GM21515 (cell line): Measurements from ENCODE around the gene OR52A5.
"Not testable (repeated sequence)": the region's sequence is repeated elsewhere in the genome, so short reads cannot be mapped to it uniquely, and the experiment has no call there.

ENCODE experiments used
- ATAC-seq: cut with Tn5 transposase; IDR thresholded peaks from one replicate; pipeline ENCODE4 v1.9.1; 2021; ENCODE audit not compliant: unreplicated experiment

The OR52A5 gene

DNA sequence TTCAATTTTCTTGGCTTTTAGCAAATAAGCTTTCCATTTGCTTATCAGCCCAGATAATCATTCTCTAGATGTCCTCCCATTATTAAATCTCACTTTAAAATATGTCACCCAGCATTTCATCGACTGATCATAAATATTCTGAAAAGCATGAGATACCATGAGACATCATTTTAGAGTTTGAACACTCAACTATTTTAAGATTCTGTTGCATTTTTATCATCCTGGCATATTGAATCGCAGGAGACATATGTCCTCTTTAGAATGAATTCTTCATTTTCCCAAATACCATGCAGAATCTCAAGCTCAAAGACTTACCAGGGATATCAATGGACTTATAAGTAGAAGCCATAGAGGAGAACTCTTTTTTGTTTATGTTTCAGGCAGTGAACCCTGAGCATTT, at the start of gene OR52A5:
TSS of gene OR52A5 (minus strand) at position 361 of the 400 bp plus-strand sequence. CDS start 5,714 bp downstream, outside the sequence.
- no peak for ATAC-seq

DNA sequence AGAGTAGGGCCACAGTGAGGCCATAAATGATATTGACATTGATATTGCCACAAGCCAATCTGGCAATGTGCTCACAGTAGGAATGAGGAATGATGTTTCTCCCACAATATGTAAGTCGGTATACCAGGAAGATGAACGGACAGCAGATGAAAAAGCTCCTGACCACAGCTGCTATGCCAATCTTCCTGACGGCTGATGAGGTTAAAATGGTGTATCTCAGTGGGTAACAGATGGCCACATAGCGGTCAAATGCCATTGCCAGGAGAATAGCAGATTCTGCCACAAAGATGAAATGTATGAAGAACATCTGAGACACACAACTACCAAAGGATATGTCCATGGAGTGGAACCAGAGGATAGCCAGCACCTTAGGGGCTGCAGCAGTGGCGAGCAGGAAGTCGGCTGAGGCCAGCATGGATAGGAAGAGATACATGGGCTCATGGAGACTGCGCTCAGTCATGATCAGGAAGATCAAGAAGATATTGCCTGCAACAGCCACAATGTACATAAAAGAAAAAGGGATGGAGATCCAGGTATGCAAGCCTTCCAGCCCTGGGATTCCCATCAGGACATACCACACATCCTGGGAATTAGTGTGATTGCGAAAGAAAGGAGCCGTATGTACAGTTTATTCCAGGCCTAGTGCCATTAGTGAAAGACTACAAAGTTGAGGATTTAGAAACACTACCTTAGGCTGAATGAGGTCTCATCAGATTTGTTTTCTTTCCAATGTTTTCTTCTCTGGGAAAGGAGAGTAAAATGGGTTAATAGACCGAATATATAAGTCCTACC, 40.1 kb upstream of the OR52A5 start:
- no peak for ATAC-seq

DNA sequence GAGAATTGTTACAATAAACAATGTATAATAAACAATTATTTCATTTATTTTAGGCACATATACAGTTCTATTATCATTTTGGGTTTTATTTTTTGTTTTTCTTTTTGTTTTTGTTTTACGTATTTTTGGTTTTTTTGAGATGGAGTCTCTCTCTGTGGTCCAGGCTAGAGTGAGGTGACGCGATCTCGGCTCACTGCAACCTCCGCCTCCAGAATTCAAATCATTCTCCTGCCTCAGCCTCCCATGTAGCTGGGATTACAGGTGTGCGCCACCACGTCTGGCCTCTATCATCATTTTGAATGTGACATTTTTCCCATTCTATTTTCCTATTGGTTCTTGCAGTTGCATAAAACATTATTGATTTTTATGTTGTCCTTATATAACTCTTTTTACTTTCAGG, 36.8 kb upstream of the OR52A5 start:
- no peak for ATAC-seq

DNA sequence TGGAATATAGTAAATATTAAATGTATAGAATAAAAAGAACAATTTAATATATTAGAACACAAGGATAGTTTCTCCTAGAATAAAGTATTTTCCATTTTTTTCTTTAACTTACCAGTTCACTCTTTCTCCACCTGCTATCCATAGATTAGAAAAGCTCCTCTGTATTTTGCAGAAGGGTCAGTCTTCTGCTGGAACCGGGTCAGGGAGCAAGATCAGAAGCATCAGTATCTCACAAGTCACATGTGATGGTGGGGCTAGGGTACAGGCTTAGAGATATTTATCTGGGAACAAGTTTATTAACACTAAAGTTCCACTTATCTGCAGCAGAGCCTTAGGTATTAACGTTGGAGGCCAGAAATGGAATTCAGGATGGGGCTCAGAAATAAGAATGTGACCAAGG, 33.7 kb upstream of the OR52A5 start:
- no peak for ATAC-seq

DNA sequence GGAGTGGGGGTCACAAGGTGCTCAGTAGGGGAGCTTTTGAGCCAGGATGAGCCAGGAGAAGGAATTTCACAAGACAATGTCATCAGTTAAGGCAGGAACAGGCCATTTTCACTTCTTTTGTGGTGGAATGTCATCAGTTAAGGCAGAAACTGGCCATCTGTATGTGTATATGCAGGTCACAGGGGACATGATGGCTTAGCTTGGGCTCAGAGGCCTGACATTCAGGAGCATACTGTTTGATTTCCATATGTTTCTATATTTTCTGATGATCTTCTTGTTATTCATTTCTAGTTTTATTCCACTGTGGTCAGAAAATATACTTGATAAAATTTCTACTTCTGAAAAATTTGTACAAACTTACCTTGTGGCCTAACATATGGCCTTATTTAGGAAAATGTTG, 27.7 kb upstream of the OR52A5 start:
- ATAC-seq, result not testable (repeated sequence)

DNA sequence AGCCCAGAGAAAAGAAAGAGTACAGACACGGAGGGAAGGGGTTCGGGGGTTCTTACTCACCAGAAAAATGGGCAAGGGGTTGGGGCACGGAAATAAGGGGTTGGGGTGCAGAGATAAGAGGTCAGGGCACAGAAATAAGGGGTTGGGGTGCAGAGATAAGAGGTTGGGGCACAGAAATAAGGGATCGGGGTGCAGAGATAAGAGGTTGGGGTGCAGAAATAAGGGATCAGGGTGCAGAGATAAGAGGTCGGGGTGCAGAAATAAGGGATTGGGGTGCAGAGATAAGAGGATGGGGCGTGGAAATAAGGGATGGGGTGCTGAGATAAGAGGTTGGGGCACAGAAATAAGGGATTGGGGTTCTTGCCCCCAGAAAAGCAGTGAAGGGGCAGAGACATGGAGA, 26.7 kb upstream of the OR52A5 start:
- not testable (repeated sequence) for ATAC-seq

DNA sequence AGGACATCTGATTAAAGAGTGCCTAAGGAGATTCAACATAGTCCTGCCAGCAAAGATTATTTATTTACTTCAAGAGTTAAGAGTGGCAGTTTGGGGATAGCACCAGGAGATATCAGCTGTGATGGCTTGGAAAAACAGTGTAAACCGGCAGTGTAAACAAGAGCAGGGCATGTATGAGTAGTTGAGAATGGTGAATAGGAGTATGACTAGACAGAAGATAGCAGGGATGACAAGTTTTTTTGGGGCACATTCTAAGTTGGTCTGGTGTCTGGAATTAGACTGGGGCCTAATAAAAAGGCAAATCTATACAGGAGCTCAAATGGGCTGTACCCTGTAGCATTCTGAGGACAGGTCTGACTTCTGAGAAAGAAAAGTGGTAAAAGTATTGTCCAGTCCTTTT, 22.9 kb upstream of the OR52A5 start:
- not testable (repeated sequence) for ATAC-seq

DNA sequence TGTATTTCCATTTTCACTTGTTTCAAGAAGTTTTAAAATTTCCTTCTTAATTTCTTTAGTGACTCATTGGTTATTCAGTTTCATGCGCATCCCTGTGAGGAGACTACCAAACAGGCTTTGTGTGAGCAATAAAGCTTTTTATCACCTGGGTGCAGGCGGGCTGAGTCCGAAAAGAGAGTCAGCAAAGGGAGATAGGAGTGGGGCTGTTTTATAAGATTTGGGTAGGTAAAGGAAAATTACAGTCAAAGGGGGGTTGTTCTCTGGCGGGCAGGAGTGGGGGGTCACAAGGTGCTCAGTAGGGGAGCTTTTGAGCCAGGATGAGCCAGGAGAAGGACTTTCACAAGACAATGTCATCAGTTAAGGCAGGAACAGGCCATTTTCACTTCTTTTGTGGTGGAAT, 22.1 kb upstream of the OR52A5 start:
- not testable (repeated sequence) for ATAC-seq

DNA sequence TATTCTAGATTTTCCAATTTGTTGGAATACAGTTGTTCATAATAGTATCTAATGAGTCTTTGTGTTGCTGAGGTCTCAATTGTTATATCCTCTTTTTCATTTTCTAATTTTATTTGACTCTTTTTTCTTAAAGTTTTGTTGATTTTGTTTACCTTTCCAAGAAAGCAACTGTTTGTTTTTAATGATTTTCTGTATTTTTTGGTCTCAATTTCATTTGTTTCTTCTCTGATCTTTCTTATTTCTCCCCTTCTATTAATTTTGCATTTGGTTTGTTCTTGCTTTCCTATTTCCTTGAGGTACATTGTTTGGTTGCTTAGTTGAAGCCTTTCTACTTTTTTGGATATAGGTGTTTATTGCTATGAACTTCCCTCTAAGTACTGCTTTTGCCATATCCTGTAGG, 21.6 kb upstream of the OR52A5 start:
- ATAC-seq, result no peak

DNA sequence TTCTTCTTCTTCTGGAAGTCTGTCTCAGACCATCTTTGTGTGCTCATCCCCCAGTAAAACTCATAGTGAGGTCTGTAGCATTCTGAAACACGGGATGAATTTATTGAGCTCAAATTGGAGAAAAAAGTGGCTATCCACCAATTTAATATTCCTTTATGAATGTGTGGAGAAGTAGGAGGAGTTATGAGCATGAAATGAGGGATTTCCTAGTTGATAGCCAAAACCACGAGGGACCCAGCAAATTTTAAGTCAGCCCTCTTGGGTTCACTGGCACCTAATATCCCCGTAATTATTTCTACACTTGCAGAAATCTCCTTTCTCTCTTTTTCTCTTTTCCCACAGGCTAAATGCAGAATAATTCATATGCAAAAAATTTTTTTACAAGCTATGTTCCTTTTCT, 16.5 kb upstream of the OR52A5 start, which contains the start of gene OR52A1:
TSS of gene OR52A1 (minus strand) at position 101 of the 400 bp plus-strand sequence. CDS start 2,388 bp downstream, outside the sequence.
- no peak for ATAC-seq

DNA sequence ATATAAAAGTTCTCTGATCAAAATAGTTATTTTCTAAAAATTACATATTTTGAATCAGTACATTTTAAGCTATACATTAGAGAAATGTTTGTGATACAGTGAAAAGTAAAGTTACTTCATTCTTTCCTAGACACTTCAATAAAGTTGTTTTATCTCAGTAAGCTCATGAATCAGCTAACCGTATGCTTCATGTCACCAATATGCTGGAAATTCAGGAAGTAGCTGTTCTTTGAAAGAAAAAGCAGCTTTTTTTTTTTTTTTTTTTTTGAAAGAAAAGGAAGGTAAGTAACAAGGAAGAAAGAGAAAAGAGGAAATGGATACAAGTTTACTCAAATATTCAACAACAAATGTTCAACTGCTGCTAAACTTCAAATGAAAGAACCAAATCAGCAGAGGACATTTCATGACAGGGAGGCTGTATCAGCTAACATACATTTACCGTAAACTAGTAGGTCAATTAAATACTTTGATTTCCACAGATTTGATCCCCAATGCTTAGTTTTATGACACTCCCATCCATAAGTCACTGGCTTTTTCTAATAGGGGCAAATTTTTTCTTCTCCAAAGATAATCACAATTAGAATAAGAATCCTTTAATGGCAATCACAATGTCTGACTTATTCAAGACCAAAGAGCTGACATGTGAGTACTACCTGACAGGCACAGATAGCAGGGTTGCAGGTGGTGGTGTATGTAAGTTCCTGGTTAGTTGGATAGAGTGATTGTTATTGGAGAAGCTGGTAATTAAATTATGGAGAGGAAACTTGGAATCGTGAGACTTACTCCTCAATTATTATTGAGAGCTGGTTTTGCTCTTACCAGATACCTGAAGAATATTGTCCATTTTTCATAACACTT, 15.6 kb upstream of the OR52A5 start:
- no peak for ATAC-seq

DNA sequence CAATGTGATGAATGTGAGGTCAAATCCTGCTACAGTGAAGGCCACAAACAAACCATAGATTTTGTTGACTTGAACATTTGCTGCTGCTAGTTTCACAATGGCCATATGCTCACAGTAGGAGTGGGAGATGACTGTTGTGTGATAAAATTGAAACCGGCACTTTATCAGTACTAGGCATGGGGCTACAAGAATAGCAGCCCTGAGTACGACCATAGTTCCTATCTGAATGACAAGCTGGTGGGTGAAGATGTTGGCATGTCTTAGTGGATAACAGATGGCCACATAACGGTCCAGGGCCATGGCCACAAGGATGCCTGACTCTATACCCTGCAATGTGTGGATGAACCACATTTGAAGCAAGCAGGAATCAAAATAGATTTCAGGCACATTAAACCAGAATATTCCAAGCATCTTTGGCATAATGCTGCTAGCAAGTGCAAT, 13.6 kb upstream of the OR52A5 start:
- no peak for ATAC-seq

DNA sequence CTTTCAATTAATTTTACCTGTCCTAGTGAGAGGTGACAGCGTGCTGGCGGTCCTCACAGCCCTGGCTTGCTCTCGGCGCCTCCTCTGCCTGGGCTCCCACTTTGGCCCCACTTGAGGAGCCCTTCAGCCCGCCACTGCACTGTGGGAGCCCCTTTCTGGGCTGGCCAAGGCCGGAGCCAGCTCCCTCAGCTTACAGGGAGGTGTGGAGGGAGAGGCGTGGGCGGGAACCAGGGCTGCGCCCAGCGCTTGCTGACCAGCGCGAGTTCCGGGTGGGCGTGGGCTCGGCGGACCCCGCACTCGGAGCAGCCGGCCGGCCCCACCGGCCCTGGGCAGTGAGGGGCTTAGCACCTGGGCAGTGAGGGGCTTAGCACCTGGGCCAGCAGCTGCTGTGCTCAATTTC, 6.0 kb upstream of the OR52A5 start:
- ATAC-seq, result not testable (repeated sequence)

DNA sequence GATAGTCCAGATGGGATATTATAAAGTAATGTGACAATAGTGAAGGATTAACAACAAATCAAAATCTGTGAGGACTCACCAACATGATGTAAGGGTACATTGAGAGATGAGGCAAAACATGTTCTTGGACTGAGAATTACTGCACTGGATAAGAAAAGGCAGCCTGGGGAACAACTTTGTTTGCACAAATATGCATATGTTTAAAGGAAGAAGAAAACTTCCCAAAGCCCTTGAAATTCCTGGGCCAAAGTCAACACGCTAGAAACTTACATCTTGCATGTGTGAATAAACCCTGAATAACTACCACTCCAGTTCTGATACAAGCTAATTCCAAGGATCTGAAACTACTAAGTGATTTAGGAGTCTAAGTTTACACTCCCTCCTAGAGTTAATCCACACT, 1.1 kb downstream of the OR52A5 start:
- no peak for ATAC-seq

DNA sequence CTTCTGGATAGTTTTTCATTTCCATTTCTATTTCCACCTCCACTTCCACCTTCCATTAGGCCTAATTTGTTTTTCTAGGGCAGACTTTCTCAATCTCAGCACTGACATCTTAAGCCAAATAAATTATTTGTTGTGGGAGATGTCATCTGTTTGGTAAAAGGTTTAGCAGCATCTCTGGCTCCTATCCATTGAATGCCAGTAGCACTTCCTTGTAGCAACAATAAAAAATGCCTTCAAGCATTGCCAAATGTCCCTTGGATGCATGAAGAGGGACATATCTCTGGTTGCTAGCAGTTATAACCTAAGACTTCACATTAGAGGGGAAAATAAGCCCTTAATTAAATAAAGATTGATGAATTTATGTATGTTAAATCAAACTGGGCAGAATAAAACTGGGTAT, 1.9 kb downstream of the OR52A5 start:
- ATAC-seq, result no peak

DNA sequence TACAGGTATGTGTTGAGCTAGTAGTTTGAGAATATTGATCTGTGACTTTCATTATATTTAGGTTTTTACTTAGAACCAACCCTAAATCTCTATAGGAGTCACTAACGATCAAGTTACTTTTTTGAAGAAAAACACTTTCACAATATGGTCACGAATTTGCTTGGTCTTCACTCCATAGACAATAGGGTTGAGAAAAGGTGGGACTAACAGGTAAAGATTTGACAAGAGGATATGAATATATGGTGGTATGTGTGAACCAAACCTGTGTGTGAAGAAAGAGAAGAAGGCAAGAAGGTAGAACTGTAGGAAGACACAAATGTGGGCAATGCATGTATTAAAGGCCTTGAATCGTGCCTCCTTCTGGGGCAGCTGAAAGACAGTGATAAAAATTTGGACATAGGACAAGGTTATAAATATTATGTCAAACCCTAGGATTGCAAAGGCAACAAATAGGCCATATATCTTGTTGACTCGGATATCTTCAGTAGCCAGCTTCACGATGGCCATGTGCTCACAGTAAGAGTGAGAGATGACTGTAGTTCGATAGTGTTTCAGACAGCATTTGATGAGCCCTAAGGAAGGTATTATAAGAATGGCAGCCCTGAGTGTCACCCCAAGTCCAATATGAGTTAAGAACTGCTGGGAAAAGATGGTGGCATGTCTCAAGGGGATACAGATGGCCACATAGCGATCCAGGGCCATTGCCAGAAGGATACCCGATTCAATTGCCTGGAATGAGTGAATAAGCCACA, 6.4 kb downstream of the OR52A5 start:
- no peak for ATAC-seq

DNA sequence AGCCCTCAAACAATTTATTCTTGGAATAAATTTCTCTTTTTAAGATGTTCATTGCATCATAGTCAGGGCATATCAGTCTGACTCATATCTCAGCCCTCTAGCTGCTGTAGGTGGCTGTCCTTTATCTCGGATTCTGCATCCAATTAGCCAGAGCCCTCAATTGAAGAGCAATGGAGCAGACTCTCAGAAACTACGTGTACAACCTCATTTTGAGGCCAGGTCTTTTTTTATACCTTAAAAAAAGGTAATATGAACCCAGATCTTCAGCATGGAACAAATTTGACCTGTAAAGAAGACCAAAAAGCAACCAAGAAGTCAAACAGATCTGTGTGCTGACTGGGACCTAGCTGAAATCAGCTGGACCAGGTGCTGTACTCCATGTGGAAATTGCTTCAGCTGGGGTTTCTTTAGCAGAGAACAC, 8.7 kb downstream of the OR52A5 start:
- no peak for ATAC-seq

DNA sequence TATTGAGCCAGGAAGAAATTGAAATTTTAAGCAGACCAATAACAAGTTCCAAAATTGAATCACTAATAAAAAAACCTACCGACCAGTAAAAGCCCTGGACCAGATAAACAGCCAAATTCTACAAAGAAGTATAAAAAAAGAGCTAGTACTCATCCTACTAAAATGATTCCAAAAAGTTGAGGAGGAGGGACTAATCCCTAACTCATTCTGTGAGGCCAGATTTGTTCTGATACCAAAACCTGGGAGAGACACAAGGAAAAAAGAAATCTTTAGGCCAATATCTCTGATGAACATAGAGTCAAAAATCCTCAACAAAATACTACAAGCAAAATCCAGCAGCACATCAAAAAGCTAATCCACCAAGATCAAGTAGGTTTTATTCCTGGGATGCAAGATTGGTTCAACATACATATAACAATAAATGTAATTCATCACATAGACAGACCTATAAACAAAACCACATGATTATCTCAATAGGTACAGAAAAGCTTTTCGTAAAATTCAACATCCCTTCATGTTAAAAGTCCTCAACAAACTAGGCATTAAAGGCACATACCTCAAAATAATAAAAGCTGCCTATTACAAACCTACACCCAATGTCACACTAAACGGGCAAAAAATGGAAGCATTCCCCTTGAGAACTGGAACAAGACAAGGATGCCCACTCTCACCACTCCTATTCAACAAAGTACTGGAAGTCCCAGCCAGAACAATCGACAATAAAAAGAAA, 13.1 kb downstream of the OR52A5 start:
- ATAC-seq, result no peak

DNA sequence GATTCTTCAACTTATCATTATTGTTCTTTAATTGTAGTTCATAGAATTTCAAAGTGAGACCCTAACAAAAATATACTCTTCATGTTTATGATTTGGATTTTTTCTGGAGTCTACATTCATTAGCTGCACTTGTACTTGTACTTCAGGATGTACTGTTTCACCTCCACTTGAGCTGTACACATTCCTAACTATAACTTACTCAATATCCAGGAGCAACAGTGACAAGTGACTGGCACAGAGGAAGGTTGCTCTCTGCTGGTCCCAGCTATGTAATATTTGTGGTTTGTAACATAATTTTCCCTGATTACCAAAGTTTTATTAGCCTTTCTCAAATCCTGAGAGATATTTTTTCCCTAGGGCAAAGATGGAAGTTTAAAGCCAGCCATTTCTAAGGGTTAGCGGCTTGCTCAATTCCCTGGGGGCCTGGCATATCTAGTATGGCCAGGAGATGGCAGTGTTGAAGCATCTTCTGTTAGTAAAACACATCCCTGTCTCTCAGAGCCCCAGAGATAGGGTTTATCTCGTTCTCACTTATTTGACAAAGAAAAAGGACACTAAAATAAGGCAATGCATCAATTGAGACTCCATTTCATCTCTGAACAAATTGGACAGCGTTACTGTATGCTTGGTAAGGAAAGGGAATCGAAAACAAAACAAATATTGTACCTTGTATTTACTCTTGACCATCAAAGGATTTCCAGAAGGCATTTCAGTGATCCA, 14.2 kb downstream of the OR52A5 start:
- ATAC-seq, result peak; percentile 96

DNA sequence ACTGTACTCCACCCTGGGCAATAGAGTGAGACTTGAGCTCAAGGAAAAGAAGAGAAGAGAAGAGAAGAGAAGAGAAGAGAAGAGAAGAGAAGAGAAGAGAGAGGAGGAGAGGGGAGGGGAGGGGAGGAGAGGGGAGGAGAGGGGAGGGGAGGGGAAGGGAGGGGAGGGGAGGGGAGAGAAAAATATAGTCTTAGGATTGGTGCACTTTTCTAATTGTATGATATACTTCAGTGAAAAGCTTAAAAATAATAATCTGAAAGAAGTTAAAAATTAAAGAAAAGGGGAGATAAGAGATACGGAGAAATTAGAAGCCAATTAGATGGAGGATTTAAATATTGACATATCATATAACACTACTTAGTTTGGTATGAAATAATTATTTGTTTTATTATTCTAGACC, 19.3 kb downstream of the OR52A5 start:
- no peak for ATAC-seq
